Parathyroid adenoma (tissue), 2 donors: ENCODE measurements around the gene TINAGL1.

Experiments
- H2AFZ ChIP-seq: fragments of 300-600 bp; sonication (generic); one replicate; pipeline ENCODE4 v1.7.0; 2017; ENCODE audit warnings: antibody characterized with exemption, mild to moderate bottlenecking
- H3K27ac ChIP-seq: fragments of 300-600 bp; sonication (generic); one replicate; pipeline ENCODE4 v1.7.0; 2017
- H3K27me3 ChIP-seq: fragments of 300-600 bp; sonication (generic); one replicate; pipeline ENCODE4 v1.7.0; 2017; ENCODE audit warnings: low read length; ENCODE audit not compliant: control insufficient read depth, insufficient read depth
- H3K36me3 ChIP-seq: fragments of 300-600 bp; sonication (generic); one replicate; pipeline ENCODE4 v1.7.0; 2017; ENCODE audit warnings: low read length; ENCODE audit not compliant: control insufficient read depth, insufficient read depth
- H3K4me1 ChIP-seq: fragments of 300-600 bp; sonication (generic); one replicate; pipeline ENCODE4 v1.7.0; 2017; ENCODE audit warnings: control low read depth
- H3K4me2 ChIP-seq: fragments of 300-600 bp; sonication (generic); one replicate; pipeline ENCODE4 v1.7.0; 2017; ENCODE audit warnings: low read length
- H3K4me3 ChIP-seq: fragments of 300-600 bp; sonication (generic); one replicate; pipeline ENCODE4 v1.7.0; 2017; ENCODE audit warnings: low read depth, low read length
- H3K79me2 ChIP-seq: fragments of 300-600 bp; sonication (generic); one replicate; pipeline ENCODE4 v1.7.0; 2017; ENCODE audit warnings: control low read depth
- H3K9ac ChIP-seq: fragments of 300-600 bp; sonication (generic); one replicate; pipeline ENCODE4 v1.7.0; 2017; ENCODE audit warnings: mild to moderate bottlenecking
- H3K9me3 ChIP-seq: fragments of 300-600 bp; sonication (generic); one replicate; pipeline ENCODE4 v1.7.0; 2017; ENCODE audit warnings: low read length; ENCODE audit not compliant: control insufficient read depth
- CTCF ChIP-seq: fragments of 300-600 bp; sonication (generic); IDR thresholded peaks from one replicate; pipeline ENCODE4 v1.7.0; 2017; ENCODE audit warnings: antibody characterized with exemption, mild to moderate bottlenecking
- donor health status: primary hyperparathyroidism.

TINAGL1 gene

DNA sequence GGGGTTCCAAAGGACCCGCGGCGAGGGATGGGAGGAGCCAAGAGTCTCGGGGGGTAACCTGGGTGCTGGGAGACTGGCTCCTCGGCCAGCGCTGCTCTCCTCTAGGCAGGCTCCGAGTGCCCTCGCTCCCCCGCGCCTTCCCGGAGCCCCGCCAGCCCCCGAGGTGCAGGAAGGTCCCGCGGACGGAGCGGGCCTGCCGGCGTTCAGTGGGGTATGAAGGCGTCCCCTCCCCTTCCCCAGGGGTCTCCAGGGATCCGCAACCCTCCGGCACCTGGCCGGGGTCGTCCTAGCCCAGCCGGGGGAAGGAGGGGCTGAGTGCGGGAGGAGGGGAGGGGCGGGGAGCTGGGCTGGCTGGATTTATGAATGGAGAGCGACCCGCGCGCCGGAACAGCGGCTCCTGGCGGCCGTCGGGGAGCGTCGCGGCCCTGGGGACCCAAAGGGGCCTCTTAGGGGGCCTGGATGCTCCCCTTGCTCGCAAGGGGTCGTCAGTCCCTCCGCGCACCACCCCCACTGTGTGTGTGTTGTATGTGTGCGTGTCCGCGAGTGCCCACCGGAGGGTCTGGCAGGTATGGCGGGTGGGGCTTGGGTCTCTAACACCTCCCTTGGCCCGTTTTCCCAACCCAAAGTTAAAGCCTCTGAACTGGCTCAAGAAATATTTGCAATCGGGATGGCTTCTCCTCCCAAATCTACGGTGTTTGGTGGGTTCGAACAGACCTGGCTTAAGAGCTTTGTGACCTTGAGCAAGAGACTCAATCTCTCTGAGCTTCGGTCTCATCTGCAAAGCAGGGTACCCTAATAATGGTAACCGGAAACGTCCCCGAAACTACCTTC lies 41.8 kb downstream of the TINAGL1 start:
- H3K36me3 ChIP-seq, result no peaks in the 10 kb centered on the region
- H3K9me3 ChIP-seq, result no peaks in the 10 kb centered on the region
- peak; percentile 57 for TF ChIP-seq CTCF
- H3K4me3 ChIP-seq, result peak overlapping the region; percentile 32
- no peak overlapping the region for H3K9ac ChIP-seq
- no peaks in the 10 kb centered on the region for H3K27me3 ChIP-seq
- H2AFZ ChIP-seq, result peak overlapping the region; percentile 66
- no peak overlapping the region for H3K27ac ChIP-seq
- peak overlapping the region; percentile 78 for H3K4me2 ChIP-seq
- no peaks in the 10 kb centered on the region for H3K4me1 ChIP-seq
- H3K79me2 ChIP-seq, result no peaks in the 10 kb centered on the region

DNA sequence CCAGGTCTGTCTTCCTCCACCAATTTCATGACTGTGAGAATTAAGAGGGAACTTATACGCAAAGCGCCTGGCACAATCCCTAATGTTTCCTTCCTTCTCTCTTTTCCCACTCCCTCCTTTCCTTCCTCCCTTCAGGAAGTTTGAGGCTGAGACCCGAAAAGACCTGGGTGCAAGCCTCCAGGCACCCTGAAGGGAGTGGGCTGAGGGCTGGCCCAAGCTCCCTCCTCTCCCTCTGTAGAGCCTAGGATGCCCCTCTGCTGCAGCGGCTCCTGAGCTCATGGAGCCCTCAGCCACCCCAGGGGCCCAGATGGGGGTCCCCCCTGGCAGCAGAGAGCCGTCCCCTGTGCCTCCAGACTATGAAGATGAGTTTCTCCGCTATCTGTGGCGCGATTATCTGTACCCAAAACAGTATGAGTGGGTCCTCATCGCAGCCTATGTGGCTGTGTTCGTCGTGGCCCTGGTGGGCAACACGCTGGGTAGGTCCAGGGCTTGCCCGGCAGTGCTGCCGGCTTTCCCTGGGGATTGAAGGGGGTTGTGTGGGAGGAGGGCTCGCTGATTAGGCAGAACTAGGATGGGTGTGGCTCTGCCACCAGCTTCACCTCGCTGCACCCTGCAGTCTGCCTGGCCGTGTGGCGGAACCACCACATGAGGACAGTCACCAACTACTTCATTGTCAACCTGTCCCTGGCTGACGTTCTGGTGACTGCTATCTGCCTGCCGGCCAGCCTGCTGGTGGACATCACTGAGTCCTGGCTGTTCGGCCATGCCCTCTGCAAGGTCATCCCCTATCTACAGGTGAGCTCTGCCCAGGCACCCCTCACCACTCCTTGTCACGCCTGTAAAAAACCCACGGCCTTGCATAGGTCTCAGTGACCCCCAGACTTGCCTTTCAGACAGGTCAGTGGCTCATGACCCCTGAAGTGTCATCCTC lies 42.9 kb downstream of the TINAGL1 start:
- H3K4me3 ChIP-seq, result no peak overlapping the region
- no peak for TF ChIP-seq CTCF
- H3K79me2 ChIP-seq, result no peaks in the 10 kb centered on the region
- no peak overlapping the region for H3K27ac ChIP-seq
- no peaks in the 10 kb centered on the region for H3K4me1 ChIP-seq
- no peak overlapping the region for H2AFZ ChIP-seq
- H3K9me3 ChIP-seq, result no peaks in the 10 kb centered on the region
- H3K4me2 ChIP-seq, result no peak overlapping the region
- H3K36me3 ChIP-seq, result no peaks in the 10 kb centered on the region
- no peaks in the 10 kb centered on the region for H3K27me3 ChIP-seq
- H3K9ac ChIP-seq, result no peak overlapping the region

- Histone ChIP-seq H3K4me3 (no peak overlapping the region), H3K9me3 (no peaks in the 10 kb centered on the region), H3K4me1 (no peaks in the 10 kb centered on the region), H3K4me2 (no peak overlapping the region), H2AFZ (no peak overlapping the region), H3K79me2 (no peaks in the 10 kb centered on the region), H3K36me3 (no peaks in the 10 kb centered on the region), H3K27me3 (no peaks in the 10 kb centered on the region), H3K27ac (no peak overlapping the region), H3K9ac (no peak overlapping the region)
- TF ChIP-seq CTCF, result no peak
These were observed 44.5 kb downstream of the TINAGL1 start for GRCh38 chr1:31620631-31621497.

DNA sequence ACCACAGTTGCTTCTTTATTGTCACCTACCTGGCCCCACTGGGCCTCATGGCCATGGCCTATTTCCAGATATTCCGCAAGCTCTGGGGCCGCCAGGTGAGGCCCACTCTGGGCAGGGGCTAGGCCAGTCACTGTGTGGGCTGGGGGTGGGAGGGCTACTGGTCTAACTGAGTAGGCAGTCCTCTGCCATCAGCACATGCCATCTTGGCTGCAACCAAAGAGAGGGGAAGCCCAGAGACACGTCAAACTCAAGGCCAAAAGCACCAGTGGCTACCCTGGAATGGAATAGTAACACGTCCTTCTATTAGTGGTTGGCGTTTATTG lies 45.1 kb downstream of the TINAGL1 start:
- Histone ChIP-seq H3K36me3 (no peaks in the 10 kb centered on the region), H3K9me3 (no peaks in the 10 kb centered on the region), H3K9ac (no peak overlapping the region), H2AFZ (no peak overlapping the region), H3K27ac (no peak overlapping the region), H3K4me1 (no peaks in the 10 kb centered on the region), H3K4me3 (no peak overlapping the region), H3K4me2 (no peak overlapping the region), H3K27me3 (no peaks in the 10 kb centered on the region), H3K79me2 (no peaks in the 10 kb centered on the region)
- no peak for TF ChIP-seq CTCF
